GM10248 (cell line): Measurements from ENCODE around the gene GJA9.

Source experiments
- CTCF ChIA-PET: fragments of 300-600 bp; sonication (Branson Sonifier 250); formaldehyde crosslinking; extraction: SDS; loops from one replicate; lab custom pipeline; 2021; ENCODE audit warnings: antibody characterized with exemption; lab: Yijun Ruan, JAX
- POLR2A ChIA-PET: fragments of 350-650 bp; sonication (Branson Sonifier 250); formaldehyde crosslinking; extraction: SDS; loops from one replicate; lab custom pipeline; 2020; ENCODE audit warnings: antibody characterized with exemption; lab: Yijun Ruan, JAX
- DNase-seq: peaks from one replicate; pipeline ENCODE4 v3.0.0; 2012; ENCODE audit errors: extremely low spot score
- CTCF ChIP-seq: IDR thresholded peaks from 2 replicates; pipeline ENCODE4 v1.5.1; 2012; ENCODE audit warnings: mild to moderate bottlenecking, low read depth; ENCODE audit errors: extremely low read depth, missing control alignments, control extremely low read depth

GJA9 gene

GRCh38 chr1:38834937-38835827, 46.2 kb downstream of the GJA9 start:
- POLR2A ChIA-PET = no interaction called here
- TF ChIP-seq CTCF = peak; percentile 78
- peak; percentile 67 for DNase-seq
- CTCF ChIA-PET = interaction anchor here (0.6 to 1.7 kb wide), 34 partner anchors 8 to 1376 kb away, joined by 3 to 22 read pairs (median 4); no protein-coding TSS in a partner anchor

- ChIA-PET POLR2A (interaction anchor here (0.6 kb wide), 1 partner anchor 794 kb away, joined by 4 read pairs; no protein-coding TSS in a partner anchor), CTCF (interaction anchor here (0.8 to 1.7 kb wide), 20 partner anchors 7 to 885 kb away, joined by 3 to 22 read pairs (median 4); no protein-coding TSS in a partner anchor)
- no peak for DNase-seq
- no peak for TF ChIP-seq CTCF
Measured at GRCh38 chr1:38834221-38834782, 47.1 kb downstream of the GJA9 start.

GRCh38 chr1:38833146-38833545, 48.2 kb downstream of the GJA9 start:
- no peak for TF ChIP-seq CTCF
- no peak for DNase-seq
- CTCF ChIA-PET = interaction anchor here (0.9 to 1.8 kb wide), 6 partner anchors 8 to 843 kb away, joined by 3 to 5 read pairs (median 4); partner anchors contain the start of gene SF3A3
- POLR2A ChIA-PET = interaction anchor here (0.7 kb wide), 1 partner anchor 9 kb away, joined by 3 read pairs; no protein-coding TSS in a partner anchor

- CTCF ChIA-PET = interaction anchor here (0.8 to 1.8 kb wide), 8 partner anchors 8 to 842 kb away, joined by 3 to 7 read pairs (median 4); partner anchors contain the start of gene SF3A3
- TF ChIP-seq CTCF = no peak
- POLR2A ChIA-PET = interaction anchor here (0.6 kb wide), 1 partner anchor 255 kb away, joined by 4 read pairs; no protein-coding TSS in a partner anchor
- DNase-seq = no peak
Measured at GRCh38 chr1:38832370-38832734, 49.0 kb downstream of the GJA9 start.

- no peak for TF ChIP-seq CTCF
- CTCF ChIA-PET = interaction anchor here (0.8 to 1.8 kb wide), 6 partner anchors 10 to 842 kb away, joined by 3 to 7 read pairs (median 4); partner anchors contain the start of gene SF3A3
- POLR2A ChIA-PET = no interaction called here
- DNase-seq = no peak
Measured at GRCh38 chr1:38831731-38832369, 49.5 kb downstream of the GJA9 start.

GRCh38 chr1:38829368-38829767, 52.0 kb downstream of the GJA9 start:
- no peak for DNase-seq
- TF ChIP-seq CTCF = no peak
- ChIA-PET CTCF (interaction anchor here (0.7 kb wide), 1 partner anchor 8 kb away, joined by 3 read pairs; no protein-coding TSS in a partner anchor), POLR2A (no interaction called here)
